ENCODE results near the gene RARRES1. TPM values are rescaled to one million over a fixed set of nuclear protein-coding genes. Genes with fewer than 3 reads are reported as not detected.

The RARRES1 gene
- total RNA-seq, 1 experiment from 2014 or later = 0.73 TPM

DNA sequence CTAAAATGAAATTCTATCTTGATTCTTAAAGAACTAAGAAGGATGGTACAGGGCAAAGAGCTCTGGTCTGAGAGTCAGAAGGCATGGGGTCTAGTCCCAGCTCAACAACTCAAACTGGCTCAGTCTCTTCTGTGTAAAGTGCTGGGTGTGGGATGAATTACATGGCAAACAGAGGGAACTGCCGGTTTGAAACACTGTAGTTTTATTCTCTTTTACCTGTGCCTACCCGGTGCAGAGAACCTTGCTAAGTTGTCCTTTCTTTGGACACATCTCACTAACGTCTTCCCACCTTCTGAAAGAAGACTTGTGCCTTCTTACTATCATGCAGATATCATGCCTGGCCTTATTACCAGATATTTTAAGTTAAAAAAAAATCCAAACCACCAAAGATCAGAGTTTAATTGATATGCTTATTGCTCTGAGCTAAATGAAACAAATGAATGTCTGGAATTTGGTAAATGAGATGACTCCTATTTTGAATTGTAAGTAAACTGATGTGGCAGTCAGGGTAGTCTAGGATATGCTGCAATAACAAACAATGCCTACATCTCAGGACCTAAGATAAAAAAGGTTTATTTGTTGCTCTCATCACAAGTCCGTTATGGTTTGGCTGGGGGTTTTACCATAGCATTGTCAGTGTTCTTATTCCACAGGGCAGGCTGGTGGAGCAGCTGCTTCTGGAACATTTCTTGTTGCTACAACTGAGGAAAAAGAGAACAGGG, 12.5 kb upstream of the RARRES1 start:
- Histone ChIP-seq H3K4me2 (ENCODE audit: low read length) (0 out of 2 replicates have a peak overlapping the region, but pooled peaks have one; percentile 2), H3K9me3 (ENCODE audit: low read length) (no peaks in the 10 kb centered on the region), H3K9me2 (replicated peaks; ENCODE audit: low read length) (no peaks in the 10 kb centered on the region; the same call in 1 of the 2 replicates), H3F3A (ENCODE audit: low read length, unreplicated experiment) (peaks cover 6% of the 10 kb centered on the region), H3K4me3 (ENCODE audit: low read length) (no peak overlapping the region), H3K79me2 (ENCODE audit: low read length) (no peaks in the 10 kb centered on the region), H3K27ac (ENCODE audit: low read length) (peak overlapping the region; percentile 77), H3K27me3 (ENCODE audit: low read length) (no peaks in the 10 kb centered on the region), H3K4me1 (ENCODE audit: insufficient read depth, low read length) (peaks cover 52% of the 10 kb centered on the region), H2AFZ (ENCODE audit: low read length) (no peak overlapping the region), H3K9ac (ENCODE audit: low read length) (peak overlapping the region; percentile 30; the same call in 1 of the 2 replicates), H3K36me3 (ENCODE audit: low read depth, low read length) (no peaks in the 10 kb centered on the region; the same call in 1 of the 2 replicates), H4K20me1 (ENCODE audit: low read length) (no peaks in the 10 kb centered on the region)
- BruUV-seq (replicated peaks) = no TSS peak
- ChIA-PET CTCF (no interaction called here), POLR2A (ENCODE audit: unreplicated experiment) (no interaction called here)
- TF ChIP-seq CTCF (conservative IDR thresholded peaks at IDR 0.05; ENCODE audit: low read depth, low read length) (no peak), EZH2 (IDR thresholded peaks at IDR 0.05; ENCODE audit: low read length, unreplicated experiment) (no peak), EZH2phosphoT487 (IDR thresholded peaks at IDR 0.05; ENCODE audit: borderline replicate concordance, low read length) (no peak)
- intact Hi-C loops (cut with micrococcal nuclease) = no loop called here
- DNase-seq (no peak), ATAC-seq (no peak)

DNA sequence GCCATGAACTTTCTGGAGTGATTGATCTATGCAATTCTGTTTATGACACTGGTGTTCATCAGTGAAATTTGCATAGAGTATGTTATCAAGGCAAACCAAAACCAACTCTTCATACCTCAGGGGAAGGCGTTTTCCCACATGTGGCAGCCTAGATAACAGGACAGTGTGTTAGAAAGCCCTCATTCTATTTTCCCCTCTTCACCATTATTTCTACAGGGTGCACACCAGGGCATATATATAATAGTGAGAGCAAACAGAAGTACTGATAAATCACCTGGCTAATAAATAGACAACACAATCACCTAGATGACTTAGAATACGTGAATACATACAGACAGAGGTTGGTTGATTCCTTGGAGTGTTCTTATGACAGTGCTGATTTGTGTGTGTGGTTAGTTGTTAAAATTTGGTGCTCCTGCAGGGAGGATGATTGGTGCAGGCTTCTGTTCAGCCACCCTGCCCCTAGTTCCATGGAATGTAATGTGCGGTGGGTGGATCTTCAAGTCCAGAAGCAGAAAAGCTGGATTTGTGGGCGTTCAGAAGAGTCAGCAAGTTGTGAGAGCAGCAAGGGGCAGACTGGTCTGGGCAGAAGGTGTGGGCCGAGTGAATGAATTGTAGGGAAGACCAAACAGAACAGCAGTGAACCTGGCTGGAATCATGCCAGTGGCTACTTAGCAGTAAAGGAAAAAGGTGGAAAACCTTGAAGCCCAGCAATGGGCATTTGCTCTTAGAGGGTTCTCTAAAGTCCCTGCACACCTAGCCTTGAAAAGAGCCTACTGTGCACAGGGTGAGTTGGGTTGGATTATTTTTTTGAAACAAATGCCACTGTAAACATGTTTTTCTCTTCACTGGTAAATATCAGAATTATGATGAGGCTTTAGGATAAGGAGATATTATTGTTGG, 11.7 kb upstream of the RARRES1 start:
- Histone ChIP-seq H3K4me3 (ENCODE audit: low read length) (no peak overlapping the region), H3K9ac (ENCODE audit: low read length) (peak overlapping the region; percentile 30; the same call in 1 of the 2 replicates), H3K4me1 (ENCODE audit: insufficient read depth, low read length) (peaks cover 51% of the 10 kb centered on the region), H3K9me2 (replicated peaks; ENCODE audit: low read length) (no peaks in the 10 kb centered on the region; the same call in 1 of the 2 replicates), H3K27me3 (ENCODE audit: low read length) (no peaks in the 10 kb centered on the region), H4K20me1 (ENCODE audit: low read length) (no peaks in the 10 kb centered on the region), H3K9me3 (ENCODE audit: low read length) (no peaks in the 10 kb centered on the region), H3K27ac (ENCODE audit: low read length) (peak overlapping the region; percentile 77), H3K4me2 (ENCODE audit: low read length) (peak overlapping the region; percentile 2; the same call in 1 of the 2 replicates), H3K36me3 (ENCODE audit: low read depth, low read length) (no peaks in the 10 kb centered on the region; the same call in 1 of the 2 replicates), H2AFZ (ENCODE audit: low read length) (no peak overlapping the region), H3K79me2 (ENCODE audit: low read length) (no peaks in the 10 kb centered on the region), H3F3A (ENCODE audit: low read length, unreplicated experiment) (peaks cover 6% of the 10 kb centered on the region)
- TF ChIP-seq EZH2phosphoT487 (IDR thresholded peaks at IDR 0.05; ENCODE audit: borderline replicate concordance, low read length) (no peak), CTCF (conservative IDR thresholded peaks at IDR 0.05; ENCODE audit: low read depth, low read length) (no peak), EZH2 (IDR thresholded peaks at IDR 0.05; ENCODE audit: low read length, unreplicated experiment) (no peak)
- peak; percentile 48 for DNase-seq
- ChIA-PET POLR2A (ENCODE audit: unreplicated experiment) (no interaction called here), CTCF (no interaction called here)
- no TSS peak for BruUV-seq (replicated peaks)
- intact Hi-C loops (cut with micrococcal nuclease) = no loop called here
- no peak for ATAC-seq

Data from PC-3 (cell line).